Mononuclear cell (primary cell): ENCODE data around the gene PLEKHA7. TPM values are rescaled to one million over a fixed set of nuclear protein-coding genes. Genes with fewer than 3 reads are reported as not detected.
"Not testable (repeated sequence)": the region's sequence is repeated elsewhere in the genome, so short reads cannot be mapped to it uniquely, and the experiment has no call there.

ENCODE experiments used
- H3K27me3 ChIP-seq: 2 replicates; pipeline ENCODE4 v1.6.0; 2011; ENCODE audit warnings: low read length, control low read depth; ENCODE audit not compliant: insufficient read depth
- H3K4me1 ChIP-seq: 2 replicates; pipeline ENCODE4 v1.5.1; 2011; ENCODE audit warnings: mild to moderate bottlenecking, low read length, control low read depth; ENCODE audit not compliant: insufficient read depth
- H3K4me3 ChIP-seq: 2 replicates; pipeline ENCODE4 v1.5.1; 2011; ENCODE audit warnings: mild to moderate bottlenecking, low read length, moderate library complexity
- H3K9me3 ChIP-seq: 2 replicates; pipeline ENCODE4 v1.5.1; 2011; ENCODE audit warnings: low read depth, mild to moderate bottlenecking, control low read depth, low read length
- total RNA-seq: library from RNA; depleted of rRNA; stranded (reverse); fragments of >200 nt; gene quantifications from one replicate; pipeline ENCODE4 v1.2.3, GENCODE V29; 2012

The PLEKHA7 gene
- total RNA-seq, 1 donor = 1.7 TPM

DNA sequence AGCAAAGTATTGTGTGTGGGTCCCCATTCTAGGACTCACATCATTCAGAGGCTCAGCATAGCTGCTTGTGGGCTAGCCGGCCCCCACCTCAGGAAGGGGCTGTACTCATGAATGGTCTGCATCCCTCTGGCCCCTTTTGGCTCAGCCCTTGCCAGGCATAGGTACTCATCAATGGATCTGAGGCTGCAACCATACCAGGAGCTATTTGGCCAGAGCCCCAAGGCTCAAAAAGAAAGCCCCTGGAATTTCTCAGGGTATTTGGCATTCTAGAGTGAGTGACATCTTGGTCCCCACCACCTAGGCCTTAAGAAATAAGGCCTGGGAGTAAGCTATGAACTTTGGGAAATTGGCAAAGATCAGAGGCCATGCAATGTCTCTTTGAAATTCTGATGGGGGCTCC, 38.3 kb downstream of the PLEKHA7 start:
- Histone ChIP-seq H3K4me1 (no peaks in the 10 kb centered on the region), H3K4me3 (no peak overlapping the region), H3K27me3 (no peaks in the 10 kb centered on the region), H3K9me3 (no peaks in the 10 kb centered on the region)

GRCh38 chr11:16973338-16973964, 40.8 kb downstream of the PLEKHA7 start:
- no peaks in the 10 kb centered on the region for H3K4me1 ChIP-seq
- H3K27me3 ChIP-seq = no peaks in the 10 kb centered on the region

DNA sequence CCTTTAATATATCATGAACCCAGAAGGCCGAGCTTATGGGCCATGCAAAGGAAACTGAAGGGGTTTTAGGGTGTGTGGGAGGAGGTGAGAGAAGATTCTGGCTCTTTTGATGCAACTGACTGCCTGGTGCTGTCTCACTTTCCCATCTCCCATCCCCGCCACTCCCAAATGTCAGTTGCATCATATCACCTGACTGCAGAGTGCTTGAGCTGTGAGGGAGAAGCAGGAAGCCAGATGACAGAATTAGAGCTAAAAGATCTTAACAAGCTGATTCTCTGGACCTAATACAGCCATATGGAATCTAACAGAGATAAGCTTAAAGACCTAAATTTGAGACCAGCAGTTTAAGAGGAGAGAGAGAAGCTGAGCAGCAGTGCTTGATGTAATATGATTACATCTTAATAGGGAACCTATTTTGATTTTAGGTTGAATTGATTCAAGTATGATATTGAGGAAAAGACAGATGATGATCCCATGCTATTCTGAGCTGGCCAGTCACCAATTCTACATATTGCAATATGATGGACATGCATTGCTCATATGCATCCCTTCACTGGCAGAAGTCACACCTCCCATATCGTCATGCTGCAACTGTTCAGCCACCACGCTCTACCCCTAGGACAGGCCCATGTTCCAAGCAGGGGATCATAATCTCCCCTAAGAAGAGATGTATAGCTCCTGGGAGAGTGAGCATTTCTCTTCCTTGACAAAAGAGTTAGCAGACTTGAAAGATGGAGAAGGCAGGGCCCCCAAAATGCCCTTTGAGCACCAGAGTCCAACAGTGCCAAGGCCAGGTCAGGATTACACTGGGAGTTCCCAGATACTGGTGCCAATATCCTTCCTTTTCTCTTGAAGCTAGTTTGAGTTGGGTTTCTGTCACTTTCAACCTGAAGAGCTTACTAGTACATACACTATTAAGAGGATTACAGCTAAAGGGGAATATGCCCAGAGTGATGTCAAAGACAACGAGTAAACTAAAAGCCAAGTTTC, 44.9 kb downstream of the PLEKHA7 start:
- H3K9me3 ChIP-seq = no peaks in the 10 kb centered on the region
- no peaks in the 10 kb centered on the region for H3K4me1 ChIP-seq
- no peak overlapping the region for H3K4me3 ChIP-seq
- H3K27me3 ChIP-seq = no peaks in the 10 kb centered on the region

More at GRCh38 chr11:16973338-16973964, 40.8 kb downstream of the PLEKHA7 start:
- H3K9me3 ChIP-seq = no peaks in the 10 kb centered on the region
- no peak overlapping the region for H3K4me3 ChIP-seq

DNA sequence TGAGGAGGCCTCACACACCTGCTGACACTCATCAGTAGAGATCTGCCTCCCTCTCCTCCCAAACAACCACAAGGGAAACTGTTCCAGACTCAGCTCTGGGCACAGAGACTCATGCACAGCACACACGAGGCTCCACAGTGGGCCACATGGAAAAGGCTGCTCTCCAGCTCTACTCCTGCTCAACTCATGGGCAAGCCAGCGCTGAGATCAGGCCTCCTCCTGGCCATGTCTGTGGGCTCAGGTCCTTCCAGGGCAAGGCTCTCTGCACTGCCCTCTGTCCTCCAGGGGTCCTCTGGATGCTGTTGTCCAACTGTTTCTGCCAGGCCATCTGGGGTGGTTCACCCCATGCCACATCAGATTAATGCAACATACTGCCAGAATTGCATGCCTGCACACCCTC, 46.0 kb downstream of the PLEKHA7 start:
- Histone ChIP-seq H3K4me3 (no peak overlapping the region), H3K27me3 (no peaks in the 10 kb centered on the region), H3K9me3 (no peaks in the 10 kb centered on the region), H3K4me1 (no peaks in the 10 kb centered on the region)

GRCh38 chr11:16966930-16967671, 47.1 kb downstream of the PLEKHA7 start:
- H3K9me3 ChIP-seq = no peaks in the 10 kb centered on the region
- H3K4me3 ChIP-seq = no peak overlapping the region
- no peaks in the 10 kb centered on the region for H3K27me3 ChIP-seq
- no peaks in the 10 kb centered on the region for H3K4me1 ChIP-seq

- no peaks in the 10 kb centered on the region for H3K4me1 ChIP-seq
- H3K4me3 ChIP-seq = no peak overlapping the region
- H3K27me3 ChIP-seq = no peaks in the 10 kb centered on the region
- H3K9me3 ChIP-seq = no peaks in the 10 kb centered on the region
Observed at GRCh38 chr11:16964501-16964900, 49.7 kb downstream of the PLEKHA7 start.

DNA sequence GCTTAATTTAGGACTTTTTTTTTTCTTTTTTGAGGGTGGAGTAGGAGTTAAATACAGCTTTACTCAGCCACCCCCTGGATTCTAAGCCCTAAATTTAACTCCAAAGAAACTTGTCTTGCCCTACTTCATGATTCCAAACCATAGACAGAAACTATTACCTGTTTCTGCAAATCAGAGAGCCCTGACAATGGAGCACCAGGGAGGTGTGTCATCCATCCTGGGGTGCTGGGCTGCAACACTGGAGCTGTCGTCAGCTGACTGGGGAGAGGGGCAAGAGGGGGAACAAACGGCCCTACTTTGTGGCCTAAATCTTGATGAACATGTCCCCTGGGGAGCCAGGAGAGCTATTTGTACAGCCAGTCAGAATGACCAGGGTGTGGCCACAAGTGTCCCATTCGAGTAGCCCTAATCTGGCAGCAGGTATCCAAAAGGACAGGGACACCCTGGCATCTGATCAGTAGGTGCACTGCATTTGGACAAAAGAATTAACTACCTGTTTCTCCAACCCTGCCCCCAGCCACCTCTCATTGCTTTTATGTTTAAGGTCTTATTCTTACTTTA, 50.8 kb downstream of the PLEKHA7 start:
- Histone ChIP-seq H3K4me1 (no peaks in the 10 kb centered on the region), H3K9me3 (no peaks in the 10 kb centered on the region), H3K27me3 (no peaks in the 10 kb centered on the region), H3K4me3 (no peak overlapping the region)

DNA sequence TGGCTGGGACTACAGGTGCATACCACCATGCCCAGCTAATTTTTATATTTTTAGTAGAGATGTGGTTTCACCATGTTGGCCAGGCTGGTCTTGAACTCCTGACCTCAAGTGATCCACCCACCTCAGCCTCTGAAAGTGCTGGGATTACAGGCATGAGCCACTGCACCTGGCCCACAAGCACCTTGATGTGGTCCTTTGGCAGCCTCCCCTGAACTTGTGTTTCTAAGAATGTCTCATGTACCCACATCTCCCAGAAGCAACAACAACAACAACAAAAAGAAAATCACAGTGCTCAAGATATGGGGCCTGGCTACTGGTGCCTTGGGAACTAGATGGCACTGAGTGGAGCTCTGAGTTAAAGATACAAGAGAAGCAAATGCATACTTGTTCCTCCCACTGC, 51.6 kb downstream of the PLEKHA7 start:
- not testable (repeated sequence) for H3K4me3 ChIP-seq, H3K4me1 ChIP-seq, H3K9me3 ChIP-seq, H3K27me3 ChIP-seq

DNA sequence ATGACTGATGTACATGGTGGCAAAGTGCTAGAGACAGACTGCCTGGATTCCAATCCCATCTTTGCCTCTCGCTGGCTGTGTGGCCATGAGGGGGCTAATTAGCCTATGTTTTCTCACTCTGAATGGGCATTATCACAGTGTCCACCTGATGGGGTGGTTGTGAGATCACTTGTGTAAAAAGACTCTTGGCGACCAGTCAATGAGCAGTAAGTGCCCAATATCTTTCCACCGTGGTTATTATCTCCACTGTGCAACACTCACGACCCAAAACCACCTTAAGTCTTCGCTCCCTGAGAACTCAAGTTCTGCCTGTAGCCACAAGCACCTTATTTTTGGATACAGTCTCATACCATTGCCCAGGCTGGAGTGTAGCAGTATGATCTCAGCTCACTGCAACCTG, 52.1 kb downstream of the PLEKHA7 start:
- H3K9me3 ChIP-seq = no peaks in the 10 kb centered on the region
- no peaks in the 10 kb centered on the region for H3K27me3 ChIP-seq
- H3K4me3 ChIP-seq = no peak overlapping the region
- H3K4me1 ChIP-seq = no peaks in the 10 kb centered on the region

- no peak overlapping the region for H3K4me3 ChIP-seq
- no peaks in the 10 kb centered on the region for H3K9me3 ChIP-seq
- H3K4me1 ChIP-seq = no peaks in the 10 kb centered on the region
- no peaks in the 10 kb centered on the region for H3K27me3 ChIP-seq
Observed at GRCh38 chr11:16960250-16960649, 54.0 kb downstream of the PLEKHA7 start.

DNA sequence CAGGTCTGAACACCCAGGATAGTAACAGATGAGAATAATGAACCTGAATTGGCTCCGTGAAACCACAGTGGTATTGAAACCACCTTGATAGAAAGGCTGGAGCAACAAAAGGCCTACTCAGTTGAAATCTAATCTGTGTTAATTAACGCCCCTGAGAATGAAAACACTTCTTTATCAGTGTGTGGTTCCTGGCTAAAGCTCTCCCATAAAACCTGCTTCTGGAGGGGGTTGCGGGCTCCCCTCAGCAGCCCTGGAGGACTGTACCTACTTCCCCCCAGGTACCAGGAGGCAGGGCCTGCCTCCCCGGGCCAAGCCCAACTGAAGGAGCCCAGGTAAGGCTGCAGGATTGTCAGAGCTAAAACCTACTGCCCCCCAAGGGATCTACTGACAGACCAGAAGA, 54.6 kb downstream of the PLEKHA7 start:
- Histone ChIP-seq H3K4me3 (no peak overlapping the region), H3K27me3 (no peaks in the 10 kb centered on the region), H3K4me1 (no peaks in the 10 kb centered on the region), H3K9me3 (no peaks in the 10 kb centered on the region)

GRCh38 chr11:16958833-16959232, 55.4 kb downstream of the PLEKHA7 start:
- Histone ChIP-seq H3K4me1 (no peaks in the 10 kb centered on the region), H3K4me3 (no peak overlapping the region), H3K9me3 (no peaks in the 10 kb centered on the region), H3K27me3 (no peaks in the 10 kb centered on the region)

DNA sequence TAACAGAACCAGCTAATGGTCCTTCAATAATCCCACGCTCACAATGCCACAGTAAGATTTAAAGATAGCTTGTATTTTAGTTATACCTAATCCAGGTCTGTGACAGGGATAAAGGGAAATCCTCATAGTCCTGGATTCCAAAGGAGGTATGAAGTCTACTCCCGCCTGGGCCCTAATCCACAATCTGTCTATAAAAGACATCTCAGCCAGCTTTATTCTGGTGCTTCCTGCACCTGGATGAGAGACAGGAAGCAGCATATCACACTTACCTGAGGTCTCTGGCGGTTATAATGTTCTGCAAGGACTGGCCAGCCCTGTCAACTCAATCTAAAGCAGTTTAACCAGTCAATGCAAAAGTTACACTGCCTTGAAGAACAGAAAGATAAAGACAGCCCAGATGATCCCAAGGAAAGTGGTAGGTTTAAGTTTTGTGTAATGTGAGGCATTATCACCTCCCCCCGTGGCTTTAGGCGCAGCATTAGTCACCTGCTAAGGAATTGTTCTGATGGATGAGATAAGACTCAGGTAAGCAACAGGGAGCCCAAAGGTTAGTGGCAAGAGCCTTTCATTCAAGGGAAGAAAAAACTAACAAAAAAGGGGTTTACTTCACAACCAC, 57.6 kb downstream of the PLEKHA7 start:
- no peaks in the 10 kb centered on the region for H3K4me1 ChIP-seq
- no peaks in the 10 kb centered on the region for H3K9me3 ChIP-seq
- H3K27me3 ChIP-seq = no peaks in the 10 kb centered on the region
- no peak overlapping the region for H3K4me3 ChIP-seq

GRCh38 chr11:16953663-16954062, 60.6 kb downstream of the PLEKHA7 start:
- Histone ChIP-seq H3K4me3 (no peak overlapping the region), H3K27me3 (no peaks in the 10 kb centered on the region), H3K9me3 (no peaks in the 10 kb centered on the region), H3K4me1 (no peaks in the 10 kb centered on the region)
